Neuronal stem cell (in vitro differentiated cells): ENCODE measurements around the gene SLC2A4RG.
"Not testable (repeated sequence)": the region's sequence is repeated elsewhere in the genome, so short reads cannot be mapped to it uniquely, and the experiment has no call there.

ENCODE experiments used
- DNase-seq: peaks from one replicate; pipeline ENCODE4 v3.0.0-alpha.2; 2013; ENCODE audit warnings: low spot score
- H2AFZ ChIP-seq: one replicate; pipeline ENCODE4 v1.6.1; 2013; ENCODE audit warnings: mild to moderate bottlenecking, low read length, inconsistent platforms
- H2AK5ac ChIP-seq: 2 replicates; pipeline ENCODE4 v1.6.1; 2013; ENCODE audit warnings: low read depth, mild to moderate bottlenecking, inconsistent platforms, low read length, moderate library complexity, mixed read lengths
- H2BK120ac ChIP-seq: 2 replicates; pipeline ENCODE4 v1.6.1; 2013; ENCODE audit warnings: low read depth, mild to moderate bottlenecking, inconsistent platforms, low read length, moderate library complexity, mixed read lengths
- H2BK12ac ChIP-seq: one replicate; pipeline ENCODE4 v1.6.1; 2013; ENCODE audit warnings: low read length, inconsistent platforms
- H2BK15ac ChIP-seq: 2 replicates; pipeline ENCODE4 v1.6.1; 2013; ENCODE audit warnings: mild to moderate bottlenecking, low read length, inconsistent platforms, mixed read lengths
- H2BK5ac ChIP-seq: one replicate; pipeline ENCODE4 v1.6.1; 2013; ENCODE audit warnings: inconsistent platforms, mild to moderate bottlenecking, low read length, moderate library complexity
- H3K14ac ChIP-seq: one replicate; pipeline ENCODE4 v1.6.1; 2013; ENCODE audit warnings: low read length, inconsistent platforms
- H3K18ac ChIP-seq: 2 replicates; pipeline ENCODE4 v1.6.1; 2013; ENCODE audit warnings: low read length, inconsistent platforms
- H3K23ac ChIP-seq: 2 replicates; pipeline ENCODE4 v1.6.1; 2013; ENCODE audit warnings: low read depth, mild to moderate bottlenecking, mixed read lengths, low read length, inconsistent platforms; ENCODE audit not compliant: poor library complexity
- H3K27ac ChIP-seq: replicated peaks from 3 replicates; pipeline ENCODE4 v1.5.1; 2013; ENCODE audit warnings: low read length, inconsistent platforms
- H3K27me3 ChIP-seq, 3 experiments: 2 replicates each; pipeline ENCODE4 v1.6.1; 2013; ENCODE audit warnings: low read length in 3 of 3, mild to moderate bottlenecking in 2 of 3, inconsistent platforms in 1 of 3, low read depth in 1 of 3, mixed read lengths in 1 of 3, moderate library complexity in 1 of 3; ENCODE audit not compliant: control insufficient read depth in 3 of 3, insufficient read depth in 3 of 3
- H3K36me3 ChIP-seq, 2 donors: replicated peaks in 1 of 2; 2 replicates each; pipeline ENCODE4 v1.6.1; 2013; ENCODE audit warnings: low read length in 2 of 2; ENCODE audit not compliant: control insufficient read depth in 2 of 2, insufficient read depth in 2 of 2
- H3K4ac ChIP-seq: 2 replicates; pipeline ENCODE4 v1.6.1; 2013; ENCODE audit warnings: inconsistent platforms, mild to moderate bottlenecking, low read length, moderate library complexity
- H3K4me1 ChIP-seq, 2 donors: 1 replicate in 1 of 2; 2 replicates in 1 of 2; pipeline ENCODE4 v1.6.1; 2013; ENCODE audit warnings: low read length in 2 of 2, low read depth in 1 of 2; ENCODE audit not compliant: control insufficient read depth in 2 of 2, insufficient read depth in 1 of 2
- H3K4me2 ChIP-seq: one replicate; pipeline ENCODE4 v1.6.1; 2013; ENCODE audit warnings: mild to moderate bottlenecking, low read length, inconsistent platforms; ENCODE audit not compliant: insufficient read depth, poor library complexity, severe bottlenecking
- H3K4me3 ChIP-seq, 2 donors: 2 replicates each; pipeline ENCODE4 v1.5.1; 2013; ENCODE audit warnings: low read length in 2 of 2, mild to moderate bottlenecking in 2 of 2, inconsistent platforms in 1 of 2, moderate library complexity in 1 of 2
- H3K79me1 ChIP-seq: one replicate; pipeline ENCODE4 v1.6.1; 2013; ENCODE audit warnings: low read depth, mild to moderate bottlenecking, inconsistent platforms, low read length, moderate library complexity
- H3K9ac ChIP-seq: one replicate; pipeline ENCODE4 v1.6.1; 2013; ENCODE audit warnings: mild to moderate bottlenecking, low read depth, low read length, inconsistent platforms; ENCODE audit not compliant: poor library complexity
- H3K9me3 ChIP-seq, 2 donors: replicated peaks in 1 of 2; 2 replicates each; pipeline versions ENCODE3 to v1.6.1; 2013; ENCODE audit warnings: low read length in 2 of 2, mild to moderate bottlenecking in 2 of 2, inconsistent platforms in 1 of 2, low read depth in 1 of 2, mixed read lengths in 1 of 2, moderate library complexity in 1 of 2; ENCODE audit not compliant: control insufficient read depth in 2 of 2, insufficient read depth in 1 of 2
- H4K8ac ChIP-seq: one replicate; pipeline ENCODE4 v1.6.1; 2013; ENCODE audit warnings: low read depth, mild to moderate bottlenecking, inconsistent platforms, low read length, moderate library complexity
- H4K91ac ChIP-seq: one replicate; pipeline ENCODE4 v1.6.1; 2013; ENCODE audit warnings: low read length, low read depth, mild to moderate bottlenecking, inconsistent platforms; ENCODE audit not compliant: poor library complexity
- WGBS, 2 donors: extraction: QIAGEN DNeasy Blood & Tissue Kit; methylation state at CpG; one replicate each; pipeline ENCODE4 v1.1.7; 2013; ENCODE audit warnings: missing lambda C conversion rate in 2 of 2, mixed read lengths in 1 of 2; ENCODE audit not compliant: insufficient read length in 2 of 2, insufficient replicate concordance in 1 of 2; ENCODE audit errors: extremely low coverage in 2 of 2; 5-methylcytosine and 5-hydroxymethylcytosine counted together

Gene SLC2A4RG

GRCh38 chr20:63718996-63719395, 20.6 kb upstream of the SLC2A4RG start:
- WGBS, 2 donors = no CpG with 5 or more reads among the region's 2 CpGs
- no peaks in the 10 kb centered on the region for H3K27me3 ChIP-seq

GRCh38 chr20:63722967-63723622, 16.5 kb upstream of the SLC2A4RG start:
- H4K91ac ChIP-seq, H3K27me3 ChIP-seq, H3K4me3 ChIP-seq, H2BK12ac ChIP-seq, H2AFZ ChIP-seq, DNase-seq, H3K27ac ChIP-seq, H3K14ac ChIP-seq, H3K79me1 ChIP-seq, H3K18ac ChIP-seq, H2AK5ac ChIP-seq, H3K9ac ChIP-seq, H3K23ac ChIP-seq, H3K4me2 ChIP-seq, H2BK5ac ChIP-seq, H2BK120ac ChIP-seq, H2BK15ac ChIP-seq, H3K4me1 ChIP-seq, H4K8ac ChIP-seq, H3K4ac ChIP-seq: not testable (repeated sequence)
- Histone ChIP-seq H3K9me3 (peaks cover 0 to 32% of the 10 kb centered on the region in 2 donors), H3K36me3 (peaks cover 8 to 52% of the 10 kb centered on the region in 2 donors)
- WGBS, 2 donors = no CpG with 5 or more reads among the region's 2 CpGs

More at GRCh38 chr20:63718996-63719395, 20.6 kb upstream of the SLC2A4RG start:
- no peak overlapping the region for H2AK5ac ChIP-seq
- H3K4me1 ChIP-seq = no peaks in the 10 kb centered on the region
- no peak overlapping the region for H3K23ac ChIP-seq
- no peak overlapping the region for H4K91ac ChIP-seq
- no peak overlapping the region for H3K9ac ChIP-seq
- no peak overlapping the region for H2BK120ac ChIP-seq
- no peak overlapping the region for H4K8ac ChIP-seq
- H3K18ac ChIP-seq = no peak overlapping the region
- H3K27ac ChIP-seq = no peak overlapping the region
- no peak overlapping the region for H2BK12ac ChIP-seq
- H2AFZ ChIP-seq = no peak overlapping the region
- DNase-seq = no peak
- H3K4me3 ChIP-seq = no peak overlapping the region
- H3K4me2 ChIP-seq = no peak overlapping the region
- no peak overlapping the region for H3K4ac ChIP-seq
- H3K79me1 ChIP-seq = peaks cover 4% of the 10 kb centered on the region
- no peak overlapping the region for H2BK15ac ChIP-seq
- H3K14ac ChIP-seq = no peak overlapping the region
- H2BK5ac ChIP-seq = no peak overlapping the region
- H3K36me3 ChIP-seq = peaks cover 14 to 71% of the 10 kb centered on the region in 2 donors
- H3K9me3 ChIP-seq = peaks cover 2 to 38% of the 10 kb centered on the region in 2 donors

GRCh38 chr20:63730189-63730733, 9.3 kb upstream of the SLC2A4RG start:
- Histone ChIP-seq H3K36me3 (peaks cover 30 to 56% of the 10 kb centered on the region in 2 donors), H3K9me3 (peaks cover 3 to 12% of the 10 kb centered on the region in 2 donors), H3K79me1 (peaks cover 24% of the 10 kb centered on the region)
- not testable (repeated sequence) for H3K27ac ChIP-seq, H3K14ac ChIP-seq, H3K4me3 ChIP-seq, H4K91ac ChIP-seq, H3K4me2 ChIP-seq, H2BK15ac ChIP-seq, H3K4me1 ChIP-seq, H3K4ac ChIP-seq, H3K23ac ChIP-seq, H2BK5ac ChIP-seq, H2BK120ac ChIP-seq, DNase-seq, H4K8ac ChIP-seq, H2BK12ac ChIP-seq, H2AFZ ChIP-seq, H3K27me3 ChIP-seq, H3K18ac ChIP-seq, H2AK5ac ChIP-seq, H3K9ac ChIP-seq
- no CpG with 5 or more reads among the region's 18 CpGs for WGBS, 2 donors

GRCh38 chr20:63731410-63731809, 8.2 kb upstream of the SLC2A4RG start:
- H3K9me3 ChIP-seq = peaks cover 3 to 5% of the 10 kb centered on the region in 2 donors
- peak overlapping the region; percentile 23 for H4K8ac ChIP-seq
- H2BK15ac ChIP-seq = no peak overlapping the region
- H3K4me3 ChIP-seq = no peak overlapping the region
- H2AK5ac ChIP-seq = no peak overlapping the region
- H2BK5ac ChIP-seq = no peak overlapping the region
- peak overlapping the region; percentile 8 for H2BK12ac ChIP-seq
- H3K79me1 ChIP-seq = peaks cover 24% of the 10 kb centered on the region
- no peaks in the 10 kb centered on the region for H3K27me3 ChIP-seq
- no peak for DNase-seq
- no peak overlapping the region for H2BK120ac ChIP-seq
- no peak overlapping the region for H3K18ac ChIP-seq
- H3K23ac ChIP-seq = no peak overlapping the region
- H4K91ac ChIP-seq = no peak overlapping the region
- no peak overlapping the region for H3K14ac ChIP-seq
- H3K4me2 ChIP-seq = no peak overlapping the region
- H3K36me3 ChIP-seq = peaks cover 37 to 64% of the 10 kb centered on the region in 2 donors
- H3K4ac ChIP-seq = no peak overlapping the region
- WGBS, 2 donors = no CpG with 5 or more reads among the region's 5 CpGs
- H3K9ac ChIP-seq = peak overlapping the region; percentile 30
- peaks cover 0 to 1% of the 10 kb centered on the region in 2 donors for H3K4me1 ChIP-seq
- no peak overlapping the region for H3K27ac ChIP-seq
- no peak overlapping the region for H2AFZ ChIP-seq
